H1 (cell line): ENCODE data around the gene FOXN1. TPM values are rescaled to one million over a fixed set of nuclear protein-coding genes. Genes with fewer than 3 reads are reported as not detected.

Experiments used
- CTCF ChIA-PET: fragments of 300-600 bp; sonication (Branson Sonifier 250); formaldehyde crosslinking; loops from one replicate; lab custom pipeline; 2021; ENCODE audit not compliant: partially characterized antibody; lab: Charles Lee
- POLR2A ChIA-PET: fragments of 300-600 bp; sonication (Branson Sonifier 250); formaldehyde crosslinking; loops from one replicate; lab custom pipeline; 2021; ENCODE audit warnings: inconsistent platforms; ENCODE audit not compliant: partially characterized antibody; lab: Charles Lee
- DNase-seq, 2 experiments: peaks; one replicate each; pipeline versions ENCODE4 v3.0.0 to v3.0.0-alpha.2; 2010 to 2022; ENCODE audit warnings: low spot score in 2 of 2, low read depth in 1 of 2, mixed read lengths in 1 of 2
- FAIRE-seq: peaks from 2 replicates; lab custom pipeline; 2011; peaks lifted over from hg19 to GRCh38; lab: Jason Lieb, UNC
- H2AFZ ChIP-seq: 2 replicates; pipeline ENCODE4 v1.8.1; 2012; ENCODE audit warnings: low read length, inconsistent platforms
- H2AK5ac ChIP-seq: 2 replicates; pipeline ENCODE4 v1.6.1; 2013; ENCODE audit warnings: low read depth, low read length
- H2BK120ac ChIP-seq: replicated peaks from 2 replicates; pipeline ENCODE3; 2013; ENCODE audit warnings: low read depth, low read length, inconsistent platforms
- H2BK12ac ChIP-seq: 2 replicates; pipeline ENCODE4 v1.6.1; 2013; ENCODE audit warnings: low read depth, low read length
- H2BK15ac ChIP-seq: 2 replicates; pipeline ENCODE4 v1.6.1; 2013; ENCODE audit warnings: low read length
- H2BK20ac ChIP-seq: 2 replicates; pipeline ENCODE4 v1.6.1; 2013; ENCODE audit warnings: low read length
- H2BK5ac ChIP-seq: 2 replicates; pipeline ENCODE4 v1.6.1; 2013; ENCODE audit warnings: low read depth, low read length
- H3K14ac ChIP-seq: 2 replicates; pipeline ENCODE4 v1.6.1; 2013; ENCODE audit warnings: inconsistent platforms; ENCODE audit not compliant: insufficient read length
- H3K18ac ChIP-seq: 2 replicates; pipeline ENCODE4 v1.6.1; 2013; ENCODE audit warnings: low read length; ENCODE audit errors: extremely low read depth
- H3K23ac ChIP-seq: 2 replicates; pipeline ENCODE4 v1.6.1; 2013; ENCODE audit warnings: inconsistent platforms; ENCODE audit not compliant: insufficient read length
- H3K23me2 ChIP-seq: 2 replicates; pipeline ENCODE4 v1.6.1; 2013; ENCODE audit warnings: low read depth, low read length
- H3K27ac ChIP-seq: 2 replicates; pipeline ENCODE4 v1.6.1; 2011; ENCODE audit warnings: low read depth, low read length, inconsistent platforms
- H3K27me3 ChIP-seq, 4 experiments: replicated peaks in 1 of 4; 1 replicate in 1 of 4; 2 replicates in 3 of 4; pipeline versions ENCODE4 v1.6.1 to v1.8.1; 2011 to 2013; ENCODE audit warnings: low read length in 3 of 4, mild to moderate bottlenecking in 3 of 4, inconsistent platforms in 2 of 4, mixed read lengths in 2 of 4, moderate library complexity in 1 of 4; ENCODE audit not compliant: control insufficient read depth in 3 of 4, insufficient read depth in 3 of 4; ENCODE audit errors: extremely low read depth in 1 of 4
- H3K36me3 ChIP-seq, 4 experiments: 2 replicates each; pipeline versions ENCODE4 v1.6.1 to v1.8.1; 2011 to 2013; ENCODE audit warnings: mild to moderate bottlenecking in 4 of 4, low read length in 3 of 4, moderate library complexity in 2 of 4, control low read depth in 1 of 4, inconsistent platforms in 1 of 4; ENCODE audit not compliant: insufficient read depth in 4 of 4, control insufficient read depth in 2 of 4
- H3K4ac ChIP-seq: replicated peaks from 2 replicates; pipeline ENCODE3; 2013; ENCODE audit warnings: low read length, low read depth, mixed read lengths, inconsistent platforms; ENCODE audit not compliant: insufficient read length
- H3K4me1 ChIP-seq, 4 experiments: replicated peaks in 1 of 4; 1 replicate in 1 of 4; 2 replicates in 3 of 4; pipeline versions ENCODE4 v1.6.1 to v1.8.1; 2011 to 2013; ENCODE audit warnings: low read length in 3 of 4, inconsistent platforms in 2 of 4, mixed read lengths in 1 of 4; ENCODE audit not compliant: insufficient read depth in 4 of 4, control insufficient read depth in 3 of 4
- H3K4me2 ChIP-seq, 2 experiments: 2 replicates each; pipeline versions ENCODE4 v1.6.1 to v1.8.1; 2011 to 2013; ENCODE audit warnings: low read depth in 2 of 2, low read length in 2 of 2, control low read depth in 1 of 2, inconsistent platforms in 1 of 2, mild to moderate bottlenecking in 1 of 2; ENCODE audit not compliant: insufficient read depth in 1 of 2
- H3K4me3 ChIP-seq, 4 experiments: fragments of 200-600, 300-600 bp in 1 of 4; sonication (generic), shearing (Covaris generic), sonication (Bioruptor Twin) in 1 of 4; 2 replicates each; pipeline versions ENCODE4 v1.5.1 to v1.8.1; 2011 to 2016; ENCODE audit warnings: low read length in 4 of 4, low read depth in 3 of 4, control low read depth in 2 of 4, inconsistent platforms in 2 of 4, mild to moderate bottlenecking in 2 of 4, mixed read lengths in 1 of 4, moderate library complexity in 1 of 4; ENCODE audit not compliant: insufficient read depth in 2 of 4; ENCODE audit errors: extremely low read depth in 1 of 4
- H3K56ac ChIP-seq: replicated peaks from 2 replicates; pipeline ENCODE3; 2013; ENCODE audit warnings: low read depth, mild to moderate bottlenecking, mixed read lengths, low read length, inconsistent platforms; ENCODE audit not compliant: insufficient read length
- H3K79me1 ChIP-seq: 2 replicates; pipeline ENCODE4 v1.6.1; 2013; ENCODE audit warnings: low read depth, low read length, control low read depth
- H3K79me2 ChIP-seq, 2 experiments: 2 replicates each; pipeline versions ENCODE4 v1.6.1 to v1.8.1; 2012 to 2013; ENCODE audit warnings: low read length in 2 of 2, mild to moderate bottlenecking in 2 of 2, inconsistent platforms in 1 of 2; ENCODE audit not compliant: insufficient read depth in 2 of 2, control insufficient read depth in 1 of 2
- H3K9ac ChIP-seq, 4 experiments: replicated peaks in 1 of 4; 1 replicate in 1 of 4; 2 replicates in 3 of 4; pipeline versions ENCODE4 v1.6.1 to v1.8.1; 2011 to 2013; ENCODE audit warnings: low read depth in 3 of 4, low read length in 3 of 4, control low read depth in 2 of 4, mild to moderate bottlenecking in 2 of 4, moderate library complexity in 2 of 4, inconsistent platforms in 1 of 4; ENCODE audit errors: extremely low read depth in 1 of 4
- H3K9me3 ChIP-seq, 2 experiments: 2 replicates each; pipeline versions ENCODE4 v1.6.1 to v1.8.1; 2012 to 2013; ENCODE audit warnings: mild to moderate bottlenecking in 2 of 2, moderate library complexity in 2 of 2, control low read depth in 1 of 2, inconsistent platforms in 1 of 2, low read depth in 1 of 2, low read length in 1 of 2, mixed read lengths in 1 of 2; ENCODE audit not compliant: insufficient read depth in 2 of 2
- H4K20me1 ChIP-seq, 2 experiments: replicated peaks in 1 of 2; 2 replicates each; pipeline versions ENCODE3 to v1.8.1; 2011 to 2013; ENCODE audit warnings: inconsistent platforms in 2 of 2, low read length in 2 of 2, mild to moderate bottlenecking in 1 of 2; ENCODE audit not compliant: insufficient read depth in 2 of 2, control insufficient read depth in 1 of 2
- H4K5ac ChIP-seq: 2 replicates; pipeline ENCODE4 v1.6.1; 2013; ENCODE audit warnings: low read length, low read depth, mixed read lengths, inconsistent platforms; ENCODE audit not compliant: insufficient read length
- H4K8ac ChIP-seq: 2 replicates; pipeline ENCODE4 v1.8.0; 2013; ENCODE audit warnings: mild to moderate bottlenecking, moderate library complexity, low read length, inconsistent platforms; ENCODE audit not compliant: insufficient read depth; ENCODE audit errors: extremely low read depth
- H4K91ac ChIP-seq: replicated peaks from 2 replicates; pipeline ENCODE3; 2013; ENCODE audit warnings: low read length, mixed read lengths, inconsistent platforms; ENCODE audit not compliant: insufficient read length
- KDM4A ChIP-seq: IDR thresholded peaks from one replicate; pipeline ENCODE4 v1.7.1; 2012; ENCODE audit warnings: low read depth, mild to moderate bottlenecking, moderate library complexity, low read length, inconsistent platforms; ENCODE audit not compliant: severe bottlenecking
- SAP30 ChIP-seq: fragments of 300-600 bp; sonication (generic); IDR thresholded peaks from 2 replicates; pipeline ENCODE4 v1.7.1; 2012; ENCODE audit warnings: low read length, moderate library complexity, mild to moderate bottlenecking, inconsistent platforms; ENCODE audit not compliant: insufficient read depth, insufficient replicate concordance
- SRF ChIP-seq: IDR thresholded peaks from 2 replicates; pipeline ENCODE4 v1.6.1; 2011; ENCODE audit warnings: mild to moderate bottlenecking, low read depth, low read length, moderate library complexity
- WGBS, 2 experiments: shearing (Covaris generic) in 1 of 2; methylation state at CpG; one replicate each; pipeline versions ENCODE4 v1.1.6 to v1.1.7; 2013 to 2015; ENCODE audit warnings: low lambda C conversion rate in 2 of 2, mixed read lengths in 2 of 2, inconsistent platforms in 1 of 2, low coverage in 1 of 2, missing lambda C conversion rate in 1 of 2; ENCODE audit not compliant: insufficient replicate concordance in 2 of 2, insufficient coverage in 1 of 2, insufficient read length in 1 of 2; ENCODE audit errors: extremely low coverage in 1 of 2, missing lambda C conversion rate in 1 of 2; 5-methylcytosine and 5-hydroxymethylcytosine counted together
- polyA plus RNA-seq, 7 experiments: library from polyadenylated mRNA; depleted of rRNA in 3 of 7; stranded (reverse) in 5 of 7; unstranded in 2 of 7; fragments of >200 nt in 5 of 7; fragments of 200-250 nt in 2 of 7; gene quantifications; 1 replicate in 5 of 7; 2 replicates in 1 of 7; 4 replicates in 1 of 7; pipeline versions ENCODE4 v1.2.1 to v1.2.3, GENCODE V29; 2011 to 2013; ENCODE audit warnings: missing spikeins in 2 of 7, mixed read lengths in 2 of 7
- total RNA-seq: library from RNA; stranded (reverse); fragmentation: NEBNext Ultra II Directional; extraction: Animal tissue kit (Norgen Biotek cat#: 25700); gene quantifications from 2 replicates; pipeline ENCODE4 v1.2.1, GENCODE V29; 2021

The FOXN1 gene
- total and polyA plus RNA-seq, 2 of the 8 experiments (the other 6 are each of a cell fraction or from before 2014, with no cell fraction given), result not detected

DNA sequence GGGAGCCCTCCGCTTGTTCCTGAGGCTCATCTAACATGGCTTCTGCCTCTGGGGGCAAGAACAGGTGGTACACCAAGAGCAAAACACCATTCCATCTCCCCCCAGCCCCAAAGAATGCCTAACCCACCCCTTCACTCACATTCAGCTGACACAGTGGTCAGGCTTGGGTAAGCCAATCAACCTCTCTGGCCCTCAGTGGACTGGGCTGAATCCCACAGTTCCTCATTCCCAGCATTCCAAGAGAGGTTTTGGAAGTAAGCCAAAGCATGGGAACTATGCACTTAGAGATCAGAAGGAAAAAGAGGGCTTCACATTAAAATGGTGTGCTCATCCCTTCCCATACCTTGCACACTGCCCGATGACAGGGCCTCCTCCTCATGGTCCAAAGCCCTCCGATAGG is 57.3 kb downstream of the FOXN1 start:
- Histone ChIP-seq H3K36me3 (peaks cover 0 to 21% (median 15%) of the 10 kb centered on the region in 4 experiments; a peak in 7 of 8 replicates), H3K23me2 (no peaks in the 10 kb centered on the region), H2BK12ac (no peak overlapping the region), H3K9me3 (no peaks in the 10 kb centered on the region), H4K5ac (no peak overlapping the region), H2AFZ (no peak overlapping the region), H2BK15ac (no peak overlapping the region), H4K91ac (no peak overlapping the region), H3K27ac (no peak overlapping the region), H3K18ac (no peak overlapping the region), H4K8ac (no peak overlapping the region), H3K4ac (no peak overlapping the region), H3K4me3 (no peak overlapping the region), H3K56ac (no peak overlapping the region)
- FAIRE-seq, result no peak
- ChIA-PET POLR2A (interaction anchor here (1.4 kb wide), 1 partner anchor 11 kb away, joined by 6 read pairs; the partner anchor contains the start of gene UNC119), CTCF (interaction anchor here (0.6 to 1.1 kb wide), 2 partner anchors 15 to 51 kb away, joined by 3 to 4 read pairs; partner anchors contain the start of gene RSKR)
- TF ChIP-seq SAP30 (no peak), KDM4A (no peak), SRF (no peak)
- TF ChIP-seq, all 59 proteins: peak for 0
- Histone ChIP-seq H2BK120ac (no peak overlapping the region), H3K23ac (no peak overlapping the region), H3K9ac (no peak overlapping the region; a peak in 1 of 7 replicates), H3K4me2 (no peak overlapping the region), H3K14ac (no peak overlapping the region), H3K79me2 (peaks cover 0 to 4% of the 10 kb centered on the region in 2 experiments; a peak in 1 of 4 replicates), H2AK5ac (no peak overlapping the region), H2BK5ac (no peak overlapping the region), H3K79me1 (no peaks in the 10 kb centered on the region), H4K20me1 (peaks cover 0 to 2% of the 10 kb centered on the region in 2 experiments), H2BK20ac (no peak overlapping the region), H3K4me1 (no peaks in the 10 kb centered on the region), H3K27me3 (no peaks in the 10 kb centered on the region)
- 84% methylated on average over 3 of the region's 3 CpGs; no CpG with 5 or more reads in 1 of the 2 experiments for WGBS, 2 experiments
- DNase-seq, result no peak
